ENCODE data around the gene PRDM1.

GRCh38 chr6:106083618-106084017 lies 2.5 kb upstream of the PRDM1 start:
- no peak for TF ChIP-seq ZNF274 (IDR thresholded peaks at IDR 0.05; ENCODE audit: low read depth, low read length)
- no peak for TF ChIP-seq YY1 (IDR thresholded peaks at IDR 0.05; ENCODE audit: insufficient read depth, insufficient read length)

Data from NT2/D1 (cell line).